Skin epidermis (tissue), 12 donors: ENCODE measurements around the gene USP7.
"Not testable (repeated sequence)": the region's sequence is repeated elsewhere in the genome, so short reads cannot be mapped to it uniquely, and the experiment has no call there.

Experiments used
- H3K27ac ChIP-seq, 21 experiments: fragments of 200-600 bp; sonication (generic) in 11 of 21; one replicate each; pipeline ENCODE4 v1.5.0; 2020; ENCODE audit warnings: mild to moderate bottlenecking in 3 of 21, inconsistent platforms in 2 of 21, moderate library complexity in 2 of 21
- H3K4me3 ChIP-seq, 7 experiments: fragments of 200-600 bp; sonication (generic) in 2 of 7; one replicate each; pipeline ENCODE4 v1.5.0; 2020; ENCODE audit warnings: inconsistent platforms in 2 of 7, mild to moderate bottlenecking in 2 of 7, moderate library complexity in 1 of 7

Gene USP7

DNA sequence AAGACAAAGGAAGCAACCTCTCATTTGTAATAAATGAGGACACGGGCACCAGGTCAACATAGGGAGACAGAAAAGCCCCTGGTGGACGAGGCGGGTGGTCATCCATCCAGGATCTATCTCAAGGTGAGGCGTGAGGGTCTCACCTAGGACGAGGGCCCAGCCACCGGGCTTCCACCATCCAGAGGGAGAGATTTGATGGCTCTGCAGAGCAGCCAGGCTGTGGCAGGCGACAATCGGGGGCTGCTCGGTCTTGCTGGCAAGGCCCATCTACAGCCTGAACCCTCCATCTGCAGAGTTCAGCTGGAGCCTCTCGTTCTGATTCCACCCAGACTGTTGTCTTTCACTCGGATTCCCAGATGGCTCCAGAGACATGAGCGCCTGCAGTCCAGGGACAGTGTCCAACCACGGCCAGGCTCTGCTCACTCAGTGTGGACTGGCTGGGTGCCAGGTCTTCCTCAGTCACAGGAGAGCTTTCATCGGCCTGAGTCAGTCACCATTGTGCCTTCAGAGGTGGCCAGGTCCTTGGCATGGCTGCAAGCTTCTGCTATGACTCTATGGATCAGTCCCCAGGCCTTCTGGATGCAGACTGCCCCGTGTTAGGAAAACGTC lies 75.7 kb downstream of the USP7 start:
- Histone ChIP-seq H3K27ac (peak overlapping the region in 2 of 21 experiments; percentile 7), H3K4me3 (no peak overlapping the region)

DNA sequence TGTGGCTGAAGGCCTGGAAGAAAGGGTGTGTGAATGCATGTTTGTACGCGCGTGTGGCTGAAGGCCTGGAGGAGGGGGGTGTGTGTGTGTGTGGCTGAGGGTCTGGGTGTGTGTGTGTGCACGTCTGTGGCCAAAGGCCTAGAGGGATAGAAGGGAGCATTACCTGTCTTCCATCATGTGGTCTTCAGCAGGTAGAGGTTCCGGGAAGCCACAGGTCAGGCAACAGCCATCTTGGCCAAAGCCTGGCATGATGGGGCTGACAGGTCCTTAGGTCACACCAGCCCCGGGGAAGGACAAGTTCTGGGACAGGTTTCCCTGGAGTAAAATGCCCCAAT lies 76.3 kb downstream of the USP7 start:
- Histone ChIP-seq H3K27ac (no peak overlapping the region), H3K4me3 (no peak overlapping the region)

DNA sequence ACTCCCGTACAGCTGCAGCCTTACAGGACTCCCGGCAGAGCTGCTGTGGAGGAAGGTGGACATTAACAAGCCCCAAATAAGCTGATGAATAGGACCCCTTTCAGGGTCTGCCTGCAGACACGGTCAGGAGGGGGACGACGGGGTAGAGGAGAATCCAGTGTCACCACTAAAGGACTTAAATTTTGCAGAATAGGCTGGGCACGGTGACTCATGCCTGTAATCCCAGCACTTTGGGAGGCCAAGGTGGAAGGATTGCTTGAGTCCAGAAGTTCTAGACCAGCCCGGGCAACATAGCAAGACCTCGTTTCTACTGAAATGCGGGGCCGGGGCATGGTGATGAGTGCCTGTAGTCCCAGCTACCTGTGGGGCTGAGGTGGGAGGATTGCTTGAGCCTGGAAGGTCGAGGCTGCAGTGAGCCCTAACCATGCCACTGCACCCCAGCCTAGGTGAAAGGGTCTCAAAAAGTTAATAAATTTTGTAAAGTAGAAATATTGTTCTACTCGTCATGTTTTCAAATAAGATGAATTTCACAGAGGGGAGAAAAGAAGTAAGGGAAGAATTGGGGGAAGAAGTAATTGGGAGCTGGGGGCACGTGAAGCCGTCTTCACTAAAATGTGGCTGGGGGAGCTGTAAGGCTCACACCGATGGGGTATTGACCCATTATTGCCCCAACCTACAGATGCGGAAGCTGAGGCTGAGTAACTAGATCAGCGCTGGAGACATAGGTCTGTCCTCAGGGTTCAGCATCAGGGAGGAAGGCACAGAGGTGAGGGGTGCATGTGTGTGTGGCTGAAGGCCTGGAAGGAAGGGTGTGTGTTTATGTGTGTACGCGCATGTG lies 76.9 kb downstream of the USP7 start:
- no peak overlapping the region for H3K4me3 ChIP-seq
- H3K27ac ChIP-seq, result no peak overlapping the region

DNA sequence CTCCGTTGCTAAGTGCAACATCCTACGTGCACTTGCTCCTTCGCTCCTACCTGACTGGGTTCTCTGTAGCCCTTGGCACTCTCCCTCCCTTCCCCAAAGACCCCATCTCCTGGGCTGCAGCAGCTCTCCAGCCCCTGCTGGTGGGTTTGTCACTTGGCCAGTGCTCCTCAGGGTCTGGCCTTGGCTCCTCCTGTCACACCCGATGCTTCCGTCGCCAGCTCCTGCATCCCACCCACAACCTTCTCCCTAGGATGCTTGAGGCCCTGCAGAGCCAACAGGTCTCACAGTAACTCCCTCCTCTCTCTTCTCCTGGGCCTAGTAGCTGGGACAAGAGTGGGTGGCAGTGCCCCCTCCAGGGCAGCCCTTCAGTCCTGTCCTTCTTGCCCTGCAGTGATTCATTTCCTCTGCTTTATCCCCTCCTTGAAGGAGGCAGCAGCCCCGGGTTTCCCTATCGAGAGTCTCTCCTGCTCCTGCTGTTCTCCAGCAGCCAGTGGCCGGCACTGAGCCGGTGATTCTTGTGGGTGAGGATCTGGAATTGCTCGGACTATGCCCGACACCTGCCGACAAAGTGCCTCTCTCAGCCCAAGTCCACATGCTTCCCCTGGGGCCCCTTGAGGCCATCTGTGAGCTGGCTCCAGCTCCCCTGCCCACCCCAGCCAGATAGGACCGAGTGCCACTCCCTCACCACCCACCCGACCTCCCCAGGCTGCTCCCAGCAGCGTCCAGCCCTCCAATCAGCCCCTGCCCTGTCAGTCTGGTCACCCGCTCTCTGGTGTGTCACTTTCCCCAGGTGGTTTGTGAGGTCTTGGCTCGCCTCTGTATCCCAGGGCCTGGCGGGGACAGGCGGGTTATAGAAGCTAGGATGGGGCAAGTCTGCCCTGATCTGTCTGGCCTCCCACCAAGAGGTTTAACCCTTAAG lies 77.8 kb downstream of the USP7 start:
- H3K4me3 ChIP-seq, result no peak overlapping the region
- H3K27ac ChIP-seq, result no peak overlapping the region

DNA sequence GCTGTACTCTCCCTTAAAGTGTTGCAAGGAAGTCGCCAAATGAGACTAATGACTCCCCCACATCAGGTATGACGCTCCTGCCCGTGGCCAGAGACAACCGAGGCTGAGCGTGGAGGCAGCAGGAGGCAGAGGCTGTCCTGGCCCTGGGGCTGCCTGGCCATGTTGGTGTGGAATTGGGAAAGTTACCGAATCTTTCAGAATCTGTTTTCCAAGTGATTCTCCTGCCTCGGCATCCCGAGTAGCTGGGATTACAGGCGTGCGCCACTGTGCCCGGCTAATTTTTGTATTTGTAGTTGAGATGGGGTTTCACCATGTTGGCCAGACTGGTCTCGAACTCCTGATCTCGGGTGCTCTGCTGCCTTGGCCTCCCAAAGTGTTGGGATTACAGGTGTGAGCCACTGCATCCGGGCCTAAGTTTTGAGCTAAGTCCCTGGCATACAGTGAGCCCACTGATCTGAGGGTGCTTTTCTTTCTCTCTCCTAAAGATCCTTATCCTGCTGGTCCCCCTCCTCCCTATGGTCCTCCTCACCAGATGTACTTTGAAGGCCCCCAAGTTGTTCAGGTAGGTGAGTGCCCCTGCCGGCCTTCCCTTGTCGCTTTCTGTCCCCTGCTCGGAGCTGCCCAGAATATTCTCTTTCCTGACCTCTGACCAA lies 80.9 kb downstream of the USP7 start:
- Histone ChIP-seq H3K4me3 (no peak overlapping the region), H3K27ac (no peak overlapping the region)

DNA sequence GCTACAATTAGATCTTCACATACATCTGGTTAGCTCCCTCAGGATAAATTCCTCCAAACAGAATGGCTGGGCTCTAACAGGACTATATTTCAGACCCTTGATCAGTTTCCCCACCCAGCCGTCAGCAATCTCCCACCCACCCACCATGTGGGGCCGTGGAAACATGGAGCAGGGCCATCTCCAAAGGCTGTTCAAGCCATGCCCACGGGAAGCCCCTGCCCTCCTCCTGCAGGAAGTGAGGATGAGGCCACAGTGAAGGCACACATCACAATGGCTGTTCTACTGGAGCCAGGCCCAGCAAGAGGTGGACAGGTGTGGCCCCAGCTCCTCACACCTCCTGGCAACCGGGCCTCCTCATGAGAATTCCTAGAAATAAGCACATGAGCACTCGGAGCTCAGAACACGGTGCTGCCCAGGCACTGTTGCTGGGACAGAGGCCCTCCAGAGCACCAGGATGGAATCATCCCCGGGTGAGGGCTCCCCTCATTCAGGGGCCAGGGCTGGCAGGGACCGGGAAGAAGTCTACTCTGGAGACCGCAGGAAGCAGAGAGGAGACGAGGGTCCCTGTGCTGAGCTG lies 81.6 kb downstream of the USP7 start, which contains the start of gene LITAFD:
Gene LITAFD, plus strand, starts transcription at position 311 of the 577 bp plus-strand sequence. CDS start 2,005 bp downstream, outside the sequence.
- Histone ChIP-seq H3K4me3 (no peak within 1 kb of the TSS), H3K27ac (no peak within 1 kb of the TSS)

DNA sequence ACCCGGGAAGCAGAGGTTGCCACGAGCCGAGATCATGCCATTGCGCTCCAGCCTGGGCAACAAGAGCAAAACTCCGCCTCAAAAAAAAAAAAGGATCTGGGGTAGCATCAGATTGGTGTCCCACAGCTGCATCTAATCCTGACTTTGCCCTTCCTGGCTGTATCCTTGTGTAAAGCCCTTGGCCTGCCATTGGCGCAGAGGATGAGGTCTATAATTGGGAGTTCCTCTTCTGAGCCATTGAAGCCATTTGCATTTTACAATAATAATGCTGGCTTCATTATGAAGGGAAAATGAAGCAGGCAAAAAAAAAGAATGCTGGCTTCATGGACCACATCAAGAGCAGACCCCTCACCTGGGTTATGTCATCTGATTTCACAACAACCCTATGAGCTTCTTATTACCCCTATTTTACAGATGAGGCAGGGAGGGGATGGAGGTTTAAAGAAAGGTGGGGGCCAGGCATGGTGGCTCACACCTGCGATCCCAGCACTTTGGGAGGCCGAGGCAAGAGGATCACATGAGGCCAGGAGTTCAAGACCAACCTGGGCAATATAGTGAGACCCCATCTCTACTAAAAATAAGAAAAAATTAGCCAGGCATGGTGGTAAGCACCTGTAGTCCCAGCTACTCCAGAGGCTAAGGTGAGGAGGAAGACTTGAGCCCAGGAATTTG lies 82.7 kb downstream of the USP7 start:
- no peak overlapping the region for H3K27ac ChIP-seq

DNA sequence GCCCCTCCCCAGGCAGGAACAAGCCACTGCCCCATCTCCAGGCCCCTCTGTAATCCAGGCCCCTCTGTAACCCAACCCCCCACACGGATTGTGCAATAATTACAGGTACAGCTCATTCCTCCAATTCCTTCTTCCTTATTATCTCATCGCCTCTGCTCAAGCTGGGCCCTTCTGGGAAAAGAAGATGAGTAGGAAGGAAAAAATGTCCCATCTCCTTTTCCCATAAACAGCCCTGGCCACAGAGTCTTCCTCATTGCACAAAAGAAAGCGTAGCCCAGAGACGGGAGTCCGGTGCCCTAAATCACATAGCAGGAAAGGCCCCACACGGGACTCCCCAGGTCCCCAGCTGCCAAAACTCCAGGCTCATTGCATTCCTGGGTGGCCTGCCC lies 85.2 kb downstream of the USP7 start:
- peak overlapping the region in 7 of 21 experiments; percentile 10 to 76 (median 47) for H3K27ac ChIP-seq

More for the DNA sequence above, 82.7 kb downstream of the USP7 start:
- no peak overlapping the region for H3K4me3 ChIP-seq

DNA sequence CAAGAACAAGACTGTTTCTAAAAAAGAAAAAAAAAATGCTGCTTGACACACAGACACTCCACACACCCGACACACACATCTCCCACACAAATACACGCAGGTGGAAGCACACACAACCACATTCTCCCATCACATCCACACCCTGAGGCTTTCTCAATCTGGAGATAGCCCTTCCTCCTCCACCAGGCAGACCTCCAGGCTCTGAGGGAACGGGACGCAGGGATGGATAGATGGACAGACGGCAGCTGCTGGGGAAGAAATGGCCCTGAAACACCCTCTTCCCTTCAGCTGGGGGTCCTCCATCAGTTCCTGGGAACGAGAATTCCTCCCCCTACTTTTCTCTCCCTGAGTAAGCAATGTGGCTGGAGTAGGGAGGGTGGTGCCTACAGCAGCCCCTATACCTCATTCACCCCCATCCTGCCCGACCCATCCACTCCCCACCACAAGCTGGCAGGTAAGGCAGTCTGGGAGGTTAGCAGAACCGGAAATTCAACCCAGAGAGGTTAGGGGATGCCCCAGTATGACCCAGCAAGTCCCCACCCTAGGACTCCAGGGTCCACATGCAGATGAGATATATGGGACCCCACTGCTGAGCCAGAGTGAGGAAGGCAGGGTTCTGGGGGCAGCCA lies 85.7 kb downstream of the USP7 start:
- Histone ChIP-seq H3K27ac (peak overlapping the region in 6 of 21 experiments; percentile 10 to 76 (median 48)), H3K4me3 (no peak overlapping the region)

More for the DNA sequence above, 85.2 kb downstream of the USP7 start:
- H3K4me3 ChIP-seq, result no peak overlapping the region

DNA sequence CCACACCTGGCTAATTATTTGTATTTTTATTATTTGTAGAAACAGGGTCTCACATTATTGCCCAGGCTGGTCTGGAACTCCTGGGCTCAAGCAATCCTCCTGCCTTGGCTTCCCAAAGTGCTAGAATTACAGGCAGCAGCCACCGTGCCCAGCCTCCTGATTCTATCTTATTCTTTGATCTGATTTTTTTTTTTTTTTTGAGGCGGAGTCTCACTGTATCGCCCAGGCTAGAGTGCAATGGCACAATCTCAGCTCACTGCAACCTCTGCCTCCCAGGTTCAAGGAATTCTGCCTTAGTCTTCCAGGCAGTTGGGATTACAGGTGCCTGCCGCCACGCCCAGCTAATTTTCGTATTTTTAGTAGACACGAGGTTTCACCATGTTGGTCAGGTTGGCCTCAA lies 88.4 kb downstream of the USP7 start:
- not testable (repeated sequence) for H3K27ac ChIP-seq, H3K4me3 ChIP-seq

DNA sequence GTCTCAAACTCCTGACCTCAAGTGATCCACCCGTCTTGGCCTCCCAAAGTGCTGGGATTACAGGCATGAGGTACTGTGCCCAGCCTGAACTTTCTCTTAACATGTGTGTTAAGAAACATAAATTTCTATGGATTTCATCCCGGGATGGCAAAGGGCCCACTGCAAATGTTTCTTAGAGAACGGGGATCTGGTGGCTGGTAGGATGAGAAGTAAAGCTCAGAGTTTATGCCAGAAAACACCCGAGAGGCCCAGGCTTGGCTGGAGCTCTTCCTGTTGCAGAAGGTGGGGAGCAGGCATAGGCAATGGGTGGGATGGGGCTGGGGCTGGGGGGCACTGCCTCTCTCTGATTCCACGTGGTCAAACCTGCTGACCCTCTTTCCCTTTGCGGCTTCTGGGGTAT lies 89.3 kb downstream of the USP7 start:
- Histone ChIP-seq H3K4me3 (no peak overlapping the region), H3K27ac (no peak overlapping the region)

DNA sequence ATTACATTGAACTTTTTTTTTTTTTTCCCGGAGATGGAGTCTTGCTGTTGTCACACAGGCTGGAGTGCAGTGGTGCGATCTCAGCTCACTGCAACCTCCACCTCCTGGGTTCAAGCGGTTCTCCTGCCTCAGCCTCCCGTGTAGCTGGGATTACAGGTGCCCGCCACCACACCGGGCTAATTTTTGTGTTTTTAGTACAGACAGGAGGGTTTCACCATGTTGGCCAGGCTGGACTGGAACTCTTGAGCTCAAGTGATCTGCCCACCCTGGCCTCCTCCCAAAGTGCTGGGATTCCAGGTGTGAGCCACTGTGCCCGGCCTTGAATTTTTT lies 89.9 kb downstream of the USP7 start:
- not testable (repeated sequence) for H3K4me3 ChIP-seq, H3K27ac ChIP-seq

DNA sequence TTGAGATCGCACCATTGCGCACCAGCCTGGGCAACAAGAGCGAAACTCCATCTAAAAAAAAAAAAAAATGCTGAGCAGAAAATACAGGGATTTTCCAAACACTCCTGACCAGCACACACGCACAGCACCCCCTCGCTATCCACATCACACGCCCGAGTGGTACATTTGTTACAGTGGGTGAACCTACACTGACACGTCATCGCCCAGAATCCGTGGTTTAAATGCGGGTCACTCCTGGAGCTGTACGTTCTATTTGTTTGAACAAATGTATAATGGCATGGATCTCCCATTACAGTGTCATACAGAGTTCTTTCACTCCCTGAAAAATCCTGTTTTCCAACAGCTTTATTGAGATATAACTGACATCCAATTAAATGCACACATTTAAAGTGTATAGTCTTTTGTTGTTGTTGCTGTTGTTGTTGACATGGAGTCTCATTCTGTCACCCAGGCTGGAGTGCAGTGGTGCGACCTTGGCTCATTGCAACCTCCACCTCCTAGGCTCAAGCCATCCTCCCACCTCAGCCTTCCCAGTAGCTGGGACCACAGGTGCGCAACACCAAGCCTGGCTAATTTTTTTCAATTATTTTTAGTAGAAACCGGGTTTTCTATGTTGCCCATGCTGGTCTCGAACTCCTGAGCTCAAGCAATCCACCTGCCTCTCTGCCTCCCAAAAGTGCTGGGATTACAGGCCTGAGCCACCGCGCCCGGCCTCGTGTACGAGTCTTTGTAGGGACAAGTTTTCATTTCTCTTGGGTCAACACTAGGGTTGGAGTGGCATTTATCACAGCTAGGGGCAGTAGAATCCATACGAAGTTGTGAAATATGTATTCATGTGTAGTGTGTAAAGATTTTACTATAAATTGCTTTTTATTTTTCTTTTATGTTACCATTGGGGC lies 90.5 kb downstream of the USP7 start:
- H3K4me3 ChIP-seq, result no peak overlapping the region
- H3K27ac ChIP-seq, result no peak overlapping the region

DNA sequence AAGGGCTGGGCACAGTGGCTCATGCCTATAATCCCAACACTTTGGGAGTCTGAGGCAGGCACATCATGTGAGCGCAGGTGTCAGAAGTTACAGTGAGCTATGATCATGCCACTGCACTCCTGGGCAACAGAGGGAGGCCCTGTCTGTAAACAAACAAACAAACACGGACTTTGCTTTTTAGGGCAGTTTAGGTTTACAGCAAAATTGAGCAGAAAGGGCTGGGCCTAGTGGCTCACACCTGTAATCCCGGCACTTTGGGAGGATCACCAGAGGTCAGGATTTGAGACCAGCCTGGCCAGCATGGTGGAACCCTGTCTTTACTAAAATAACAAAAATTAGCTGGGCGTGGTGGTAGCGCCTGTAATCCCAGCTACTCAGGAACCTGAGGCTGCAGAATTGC lies 91.6 kb downstream of the USP7 start:
- no peak overlapping the region for H3K27ac ChIP-seq
- H3K4me3 ChIP-seq, result no peak overlapping the region

DNA sequence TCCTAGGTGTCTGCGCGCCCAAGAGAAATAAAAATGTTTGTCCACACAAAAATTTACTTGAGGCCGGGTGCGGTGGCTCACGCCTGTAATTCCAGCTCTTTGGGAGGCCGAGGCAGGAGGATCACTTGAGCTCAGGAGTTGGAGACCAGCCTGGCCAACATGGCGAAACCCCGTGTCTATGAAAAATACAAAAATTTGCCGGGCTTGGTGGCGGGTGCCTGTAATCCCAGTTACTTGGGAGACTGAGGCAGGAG lies 93.8 kb downstream of the USP7 start:
- H3K27ac ChIP-seq, H3K4me3 ChIP-seq: not testable (repeated sequence)

DNA sequence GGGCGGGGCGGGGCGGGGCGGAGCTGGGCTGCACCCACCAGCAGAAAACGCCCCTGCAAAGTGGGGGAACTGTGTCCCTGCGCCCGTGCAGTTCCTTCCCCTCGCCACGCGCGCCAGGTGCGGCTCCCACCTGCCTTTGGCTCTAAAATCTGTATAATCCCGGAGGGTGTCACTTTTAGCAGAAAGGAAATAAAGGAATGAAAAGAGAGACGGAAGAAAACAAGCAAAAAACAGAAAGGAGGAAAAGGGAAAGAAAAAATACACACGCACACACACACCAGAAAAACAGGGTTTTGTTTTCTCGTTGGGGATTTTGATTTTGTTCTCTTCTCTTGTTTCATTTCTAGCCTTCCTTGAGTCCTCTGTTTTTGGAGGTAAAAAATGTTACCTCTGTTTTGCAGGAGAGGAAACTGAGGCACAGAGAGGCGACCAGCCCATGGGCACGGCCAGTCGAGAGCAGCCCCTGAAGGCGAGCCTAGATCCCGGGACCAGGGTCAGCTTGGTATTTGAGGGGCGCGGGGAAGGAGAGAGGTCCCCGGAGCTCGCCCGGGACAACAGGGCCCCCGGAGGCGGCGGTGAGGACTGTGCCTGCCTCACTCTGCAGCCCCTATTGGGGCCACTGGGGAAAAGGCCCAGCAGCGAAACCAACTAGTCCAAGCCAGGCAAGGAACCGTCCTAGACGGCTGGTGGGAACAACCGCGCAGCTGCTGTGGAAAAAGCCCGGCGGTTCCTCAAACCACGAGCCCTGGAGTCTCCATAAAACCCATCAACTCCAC lies 94.3 kb downstream of the USP7 start:
- Histone ChIP-seq H3K4me3 (peak overlapping the region; percentile 59 to 91 (median 73)), H3K27ac (peak overlapping the region in 5 of 21 experiments; percentile 67 to 89 (median 76))
